GM19328 (cell line): ENCODE data around the gene CYP26B1.

Experiments used
- ATAC-seq: cut with Tn5 transposase; IDR thresholded peaks from one replicate; pipeline ENCODE4 v1.9.1; 2021; ENCODE audit warnings: mild to moderate bottlenecking, moderate library complexity; ENCODE audit not compliant: unreplicated experiment

CYP26B1 gene

GRCh38 chr2:72147303-72147971 is at the start of gene CYP26B1:
CYP26B1 (minus strand) TSS chr2:72147862; CDS start chr2:72147834, 28 bp downstream.
- no peak for ATAC-seq

- ATAC-seq, result no peak
Measured at GRCh38 chr2:72193723-72194122, 46.1 kb upstream of the CYP26B1 start.

GRCh38 chr2:72191441-72191840 is 43.8 kb upstream of the CYP26B1 start:
- ATAC-seq, result no peak

GRCh38 chr2:72185206-72185605 is 37.5 kb upstream of the CYP26B1 start:
- no peak for ATAC-seq

DNA sequence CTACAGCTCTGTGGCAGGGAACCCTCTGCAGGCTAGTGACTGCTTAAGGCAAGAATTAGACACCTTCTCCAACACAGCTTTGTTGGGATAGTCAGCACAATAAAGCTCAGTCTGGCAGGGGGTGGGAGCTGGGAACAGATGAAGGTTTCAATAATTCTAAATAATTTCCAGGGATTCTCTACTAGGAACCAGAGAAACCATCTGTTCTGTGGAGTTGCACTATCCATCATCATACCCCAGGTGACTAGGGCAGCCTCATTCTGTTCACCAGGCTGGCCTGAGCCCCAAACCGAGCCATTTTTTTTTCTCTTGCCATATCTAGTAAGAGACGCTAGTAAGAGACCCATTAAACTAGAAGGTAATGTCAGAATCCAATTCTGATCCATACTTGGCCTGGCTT is 35.8 kb upstream of the CYP26B1 start:
- ATAC-seq, result no peak

GRCh38 chr2:72183016-72183415 is 35.4 kb upstream of the CYP26B1 start:
- no peak for ATAC-seq

- no peak for ATAC-seq
Measured at GRCh38 chr2:72182547-72182946, 34.9 kb upstream of the CYP26B1 start.

- no peak for ATAC-seq
Measured at GRCh38 chr2:72181616-72182015, 34.0 kb upstream of the CYP26B1 start.

GRCh38 chr2:72180351-72180750 is 32.7 kb upstream of the CYP26B1 start:
- ATAC-seq, result no peak

DNA sequence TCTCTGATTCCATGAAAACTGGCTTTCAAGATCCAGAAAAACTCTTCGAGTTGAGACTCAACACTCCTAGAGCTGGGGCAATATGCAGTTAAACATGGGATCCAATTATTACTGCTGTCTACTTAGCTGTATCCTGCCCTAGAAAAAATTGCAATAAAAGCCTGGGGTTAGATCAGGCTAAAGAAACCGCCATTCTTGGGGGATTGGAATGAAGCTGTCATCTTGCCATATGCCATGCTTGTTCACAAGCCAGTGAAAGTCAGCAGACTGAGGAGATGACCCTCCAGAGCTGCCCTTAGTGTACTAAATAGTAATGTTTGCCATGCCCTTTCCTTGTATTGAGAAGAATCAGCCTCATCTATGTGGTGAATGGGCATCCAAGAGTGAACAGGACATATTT is 30.9 kb upstream of the CYP26B1 start:
- ATAC-seq, result no peak

- ATAC-seq, result no peak
Measured at GRCh38 chr2:72176281-72176680, 28.6 kb upstream of the CYP26B1 start.

DNA sequence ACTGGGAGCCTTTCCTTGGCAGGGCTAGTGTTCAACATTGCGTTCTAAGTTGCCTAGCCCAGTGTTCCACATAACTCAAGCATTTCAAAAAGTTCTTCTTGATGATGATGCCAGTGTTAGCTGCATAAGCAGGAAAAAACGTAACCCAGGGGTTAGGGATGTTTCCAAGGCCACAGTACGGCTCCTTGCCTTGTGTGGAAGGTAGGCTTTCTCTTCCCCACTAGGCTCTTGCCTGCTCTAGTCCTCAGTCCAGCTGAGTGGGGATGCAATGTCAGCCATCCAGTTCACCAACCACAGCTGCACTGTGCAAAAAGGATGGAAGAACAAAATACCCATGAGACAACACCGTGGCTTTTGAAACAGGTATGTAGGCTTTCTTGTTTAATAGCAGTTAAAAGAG is 28.0 kb upstream of the CYP26B1 start:
- no peak for ATAC-seq

- ATAC-seq, result no peak
Measured at GRCh38 chr2:72173640-72174321, 26.1 kb upstream of the CYP26B1 start.

- no peak for ATAC-seq
Measured at GRCh38 chr2:72172478-72172877, 24.8 kb upstream of the CYP26B1 start.

GRCh38 chr2:72166279-72166678 is 18.6 kb upstream of the CYP26B1 start:
- ATAC-seq, result no peak

GRCh38 chr2:72165792-72166191 is 18.1 kb upstream of the CYP26B1 start:
- ATAC-seq, result no peak

- no peak for ATAC-seq
Measured at GRCh38 chr2:72162574-72162973, 14.9 kb upstream of the CYP26B1 start.

GRCh38 chr2:72159211-72159993 is 11.7 kb upstream of the CYP26B1 start:
- ATAC-seq, result no peak

- no peak for ATAC-seq
Measured at GRCh38 chr2:72157871-72158771, 10.5 kb upstream of the CYP26B1 start.

- ATAC-seq, result no peak
Measured at GRCh38 chr2:72156872-72157271, 9.2 kb upstream of the CYP26B1 start.

DNA sequence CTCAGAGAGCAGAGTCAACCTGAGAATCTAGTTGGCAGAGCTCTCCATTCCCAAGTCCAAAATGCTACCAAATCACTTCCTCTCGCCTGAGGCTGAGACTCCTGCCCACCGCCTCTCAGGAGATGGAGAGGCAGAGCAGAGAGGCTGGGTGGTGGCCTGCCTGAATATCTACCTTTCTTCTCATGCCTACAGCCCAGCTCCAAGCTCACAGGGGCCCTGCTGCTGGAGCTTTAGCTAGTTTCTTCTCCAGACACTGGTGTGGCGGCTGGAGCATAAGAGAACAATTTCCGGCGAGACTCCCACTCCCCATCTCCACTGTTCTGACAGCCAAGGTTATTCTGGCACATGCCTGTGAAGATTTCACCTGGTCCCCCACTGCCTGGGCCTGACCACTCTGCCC is 8.1 kb upstream of the CYP26B1 start:
- ATAC-seq, result no peak
